BJ (cell line): ENCODE results near the gene ZNF608. TPM values are rescaled to one million over a fixed set of nuclear protein-coding genes. Genes with fewer than 3 reads are reported as not detected.

Experiments used
- CTCF ChIA-PET: fragments of 350-600 bp; formaldehyde crosslinking; extraction: SDS; loops from one replicate; lab custom pipeline; 2021; ENCODE audit warnings: antibody characterized with exemption, inconsistent platforms; lab: Yijun Ruan, JAX
- POLR2A ChIA-PET: fragments of 300-600 bp; sonication (Branson Sonifier 250); formaldehyde crosslinking; extraction: SDS; loops from one replicate; lab custom pipeline; 2021; ENCODE audit warnings: antibody characterized with exemption; lab: Charles Lee
- DNase-seq: peaks from one replicate; pipeline ENCODE4 v3.0.0-alpha.2; 2011; ENCODE audit warnings: low read depth
- H3K27me3 ChIP-seq: 2 replicates; pipeline ENCODE4 v1.6.0; 2011; ENCODE audit warnings: low read length; ENCODE audit not compliant: control insufficient read depth, insufficient read depth
- H3K36me3 ChIP-seq: 2 replicates; pipeline ENCODE4 v1.5.1; 2011; ENCODE audit warnings: low read length; ENCODE audit not compliant: control insufficient read depth, insufficient read depth
- H3K4me3 ChIP-seq: 2 replicates; pipeline ENCODE4 v1.5.1; 2011; ENCODE audit warnings: low read depth, mild to moderate bottlenecking, control low read depth, low read length
- polyA plus RNA-seq: library from polyadenylated mRNA; depleted of rRNA; stranded (reverse); fragments of >200 nt; gene quantifications from 2 replicates; pipeline ENCODE4 v1.2.3, GENCODE V29; 2011
- TF ChIP-seq, protein P1 (sequence below): IDR thresholded peaks from 2 replicates; pipeline ENCODE4 v1.5.1; 2011; ENCODE audit warnings: low read depth, mild to moderate bottlenecking, control low read depth, inconsistent platforms, low read length, moderate library complexity; ENCODE audit not compliant: insufficient read depth

Gene ZNF608
- polyA plus RNA-seq, 1 experiment: 0.43 TPM

- no peak overlapping the region for H3K4me3 ChIP-seq
- H3K27me3 ChIP-seq: peaks cover 7% of the 10 kb centered on the region
- ChIA-PET CTCF (no interaction called here), POLR2A (no interaction called here)
- H3K36me3 ChIP-seq: no peaks in the 10 kb centered on the region
- DNase-seq: no peak
- TF ChIP-seq, protein P1, sequence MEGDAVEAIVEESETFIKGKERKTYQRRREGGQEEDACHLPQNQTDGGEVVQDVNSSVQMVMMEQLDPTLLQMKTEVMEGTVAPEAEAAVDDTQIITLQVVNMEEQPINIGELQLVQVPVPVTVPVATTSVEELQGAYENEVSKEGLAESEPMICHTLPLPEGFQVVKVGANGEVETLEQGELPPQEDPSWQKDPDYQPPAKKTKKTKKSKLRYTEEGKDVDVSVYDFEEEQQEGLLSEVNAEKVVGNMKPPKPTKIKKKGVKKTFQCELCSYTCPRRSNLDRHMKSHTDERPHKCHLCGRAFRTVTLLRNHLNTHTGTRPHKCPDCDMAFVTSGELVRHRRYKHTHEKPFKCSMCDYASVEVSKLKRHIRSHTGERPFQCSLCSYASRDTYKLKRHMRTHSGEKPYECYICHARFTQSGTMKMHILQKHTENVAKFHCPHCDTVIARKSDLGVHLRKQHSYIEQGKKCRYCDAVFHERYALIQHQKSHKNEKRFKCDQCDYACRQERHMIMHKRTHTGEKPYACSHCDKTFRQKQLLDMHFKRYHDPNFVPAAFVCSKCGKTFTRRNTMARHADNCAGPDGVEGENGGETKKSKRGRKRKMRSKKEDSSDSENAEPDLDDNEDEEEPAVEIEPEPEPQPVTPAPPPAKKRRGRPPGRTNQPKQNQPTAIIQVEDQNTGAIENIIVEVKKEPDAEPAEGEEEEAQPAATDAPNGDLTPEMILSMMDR: no peak
Observed at GRCh38 chr5:124738681-124739633, 7.5 kb downstream of the ZNF608 start.

- no peak for DNase-seq
- TF ChIP-seq, protein P1: no peak
- H3K27me3 ChIP-seq: peaks cover 3% of the 10 kb centered on the region; the same call in 1 of the 2 replicates
- no peaks in the 10 kb centered on the region for H3K36me3 ChIP-seq
- no peak overlapping the region for H3K4me3 ChIP-seq
- POLR2A ChIA-PET: interaction anchor here (0.7 kb wide), 1 partner anchor 22 kb away, joined by 5 read pairs; no protein-coding TSS in a partner anchor
- CTCF ChIA-PET: no interaction called here
Observed at GRCh38 chr5:124737651-124738050, 8.8 kb downstream of the ZNF608 start.

DNA sequence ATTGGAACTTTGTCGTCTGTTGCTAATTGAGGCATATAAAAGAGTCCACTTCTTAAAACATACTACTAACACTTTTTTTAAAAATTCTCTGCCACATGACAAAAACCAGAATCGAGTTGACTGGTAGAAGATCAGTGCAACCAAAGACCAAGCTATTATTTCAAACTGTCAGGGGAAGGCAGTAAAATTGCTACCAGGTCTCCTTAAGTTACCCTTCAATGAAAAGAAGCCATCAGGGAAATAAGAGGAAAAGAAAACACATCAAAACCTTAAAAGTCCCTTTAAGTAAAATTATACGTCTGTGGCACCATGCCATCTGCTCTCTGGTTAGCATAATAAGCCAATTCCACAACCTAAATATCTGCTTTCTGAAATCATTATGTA lies 9.6 kb downstream of the ZNF608 start:
- TF ChIP-seq, protein P1: no peak
- CTCF ChIA-PET: interaction anchor here (1.0 kb wide), 1 partner anchor 86 kb away, joined by 3 read pairs; no protein-coding TSS in a partner anchor
- peaks cover 3% of the 10 kb centered on the region; the same call in 1 of the 2 replicates for H3K27me3 ChIP-seq
- no peak overlapping the region for H3K4me3 ChIP-seq
- POLR2A ChIA-PET: interaction anchor here (0.7 kb wide), 1 partner anchor 23 kb away, joined by 5 read pairs; no protein-coding TSS in a partner anchor
- no peaks in the 10 kb centered on the region for H3K36me3 ChIP-seq
- no peak for DNase-seq

- ChIA-PET CTCF (interaction anchor here (1.0 kb wide), 1 partner anchor 85 kb away, joined by 3 read pairs; no protein-coding TSS in a partner anchor), POLR2A (interaction anchor here (0.7 kb wide), 3 partner anchors 11 to 819 kb away, joined by 6 to 9 read pairs (median 6); no protein-coding TSS in a partner anchor)
- Histone ChIP-seq H3K27me3 (peaks cover 3% of the 10 kb centered on the region; the same call in 1 of the 2 replicates), H3K4me3 (no peak overlapping the region), H3K36me3 (no peaks in the 10 kb centered on the region)
- DNase-seq: peak; percentile 87
- TF ChIP-seq, protein P1: no peak
Observed at GRCh38 chr5:124736082-124736804, 10.2 kb downstream of the ZNF608 start.
